ENCODE results near the gene SNED1. TPM values are rescaled to one million over a fixed set of nuclear protein-coding genes. Genes with fewer than 3 reads are reported as not detected.

SNED1 gene
- total and polyA plus RNA-seq, 2 donors = 3.2 to 7.1 TPM

DNA sequence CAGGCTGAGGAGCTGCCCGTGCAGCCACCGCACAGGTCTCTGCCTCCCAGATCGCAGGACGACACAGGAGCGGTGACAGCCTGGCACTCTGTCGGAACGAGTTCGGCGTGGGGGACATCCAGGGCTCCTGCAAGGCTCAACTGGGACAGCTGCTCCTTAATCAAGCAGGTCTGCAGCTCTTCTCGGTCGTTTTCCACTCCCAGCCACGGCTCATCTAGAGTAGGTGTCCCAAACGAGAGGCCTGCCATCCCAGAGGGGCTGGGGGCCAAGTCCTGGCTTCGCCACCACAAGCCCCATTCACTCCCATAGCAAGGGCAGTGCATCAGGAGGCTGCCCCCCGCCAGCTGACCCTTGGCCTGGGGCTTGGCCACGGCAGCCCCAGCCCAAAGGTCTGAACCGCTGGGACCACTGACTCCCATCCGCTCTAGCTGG is 128.4 kb downstream of the SNED1 start:
- WGBS = 98% methylated on average over 18 of the region's 18 CpGs
- Histone ChIP-seq H3K4me1 (ENCODE audit: control insufficient read depth in 2 of 2, insufficient read depth in 2 of 2, low read length in 2 of 2) (peaks cover 0 to 17% of the 10 kb centered on the region in 2 donors), H3K4me3 (ENCODE audit: low read length in 2 of 2) (no peak overlapping the region), H3K27me3 (ENCODE audit: control insufficient read depth in 2 of 2, insufficient read depth in 1 of 2, low read length in 1 of 2) (no peaks in the 10 kb centered on the region), H3K27ac (ENCODE audit: low read depth in 1 of 2, low read length in 1 of 2) (peak overlapping the region in 1 of 2 donors; percentile 56), H3K9me3 (ENCODE audit: control insufficient read depth in 2 of 2, insufficient read depth in 1 of 2, low read length in 1 of 2) (no peaks in the 10 kb centered on the region), H3K36me3 (ENCODE audit: control insufficient read depth in 2 of 2, insufficient read depth in 2 of 2, low read length in 1 of 2) (peaks cover 30 to 37% of the 10 kb centered on the region in 2 donors)
- no peak for DNase-seq (ENCODE audit: low read depth in 6 of 9, low spot score in 9 of 9)

DNA sequence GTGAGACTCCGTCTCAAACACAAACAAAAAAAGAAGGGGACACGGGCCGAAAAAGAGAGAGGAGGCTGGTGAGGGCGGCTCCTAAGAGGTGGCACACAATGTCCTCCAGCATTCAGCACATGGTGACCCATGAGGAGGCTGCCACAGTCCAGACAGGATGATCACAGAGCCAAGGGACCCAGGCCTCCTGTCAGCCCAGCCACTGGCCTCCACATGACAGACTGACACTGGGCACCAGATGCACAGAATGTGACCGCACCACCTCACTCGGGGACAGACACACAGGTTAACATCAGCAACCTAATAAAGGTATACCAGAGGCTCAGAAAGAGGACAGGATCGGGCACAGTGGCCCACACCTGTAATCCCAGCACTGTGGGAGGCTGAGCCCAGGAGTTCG is 129.8 kb downstream of the SNED1 start:
- H3K36me3 ChIP-seq (ENCODE audit: control insufficient read depth in 2 of 2, insufficient read depth in 2 of 2, low read length in 1 of 2) = peaks cover 22 to 28% of the 10 kb centered on the region in 2 donors
- H3K9me3 ChIP-seq (ENCODE audit: control insufficient read depth in 2 of 2, insufficient read depth in 1 of 2, low read length in 1 of 2) = no peaks in the 10 kb centered on the region
- WGBS = 96% methylated on average over 8 of the region's 8 CpGs
- peak overlapping the region; percentile 12 to 58 for H3K27ac ChIP-seq (ENCODE audit: low read depth in 1 of 2, low read length in 1 of 2)
- no peaks in the 10 kb centered on the region for H3K27me3 ChIP-seq (ENCODE audit: control insufficient read depth in 2 of 2, insufficient read depth in 1 of 2, low read length in 1 of 2)
- peaks cover 0 to 17% of the 10 kb centered on the region in 2 donors for H3K4me1 ChIP-seq (ENCODE audit: control insufficient read depth in 2 of 2, insufficient read depth in 2 of 2, low read length in 2 of 2)
- H3K4me3 ChIP-seq (ENCODE audit: low read length in 2 of 2) = no peak overlapping the region
- DNase-seq (ENCODE audit: low read depth in 6 of 9, low spot score in 9 of 9) = no peak

DNA sequence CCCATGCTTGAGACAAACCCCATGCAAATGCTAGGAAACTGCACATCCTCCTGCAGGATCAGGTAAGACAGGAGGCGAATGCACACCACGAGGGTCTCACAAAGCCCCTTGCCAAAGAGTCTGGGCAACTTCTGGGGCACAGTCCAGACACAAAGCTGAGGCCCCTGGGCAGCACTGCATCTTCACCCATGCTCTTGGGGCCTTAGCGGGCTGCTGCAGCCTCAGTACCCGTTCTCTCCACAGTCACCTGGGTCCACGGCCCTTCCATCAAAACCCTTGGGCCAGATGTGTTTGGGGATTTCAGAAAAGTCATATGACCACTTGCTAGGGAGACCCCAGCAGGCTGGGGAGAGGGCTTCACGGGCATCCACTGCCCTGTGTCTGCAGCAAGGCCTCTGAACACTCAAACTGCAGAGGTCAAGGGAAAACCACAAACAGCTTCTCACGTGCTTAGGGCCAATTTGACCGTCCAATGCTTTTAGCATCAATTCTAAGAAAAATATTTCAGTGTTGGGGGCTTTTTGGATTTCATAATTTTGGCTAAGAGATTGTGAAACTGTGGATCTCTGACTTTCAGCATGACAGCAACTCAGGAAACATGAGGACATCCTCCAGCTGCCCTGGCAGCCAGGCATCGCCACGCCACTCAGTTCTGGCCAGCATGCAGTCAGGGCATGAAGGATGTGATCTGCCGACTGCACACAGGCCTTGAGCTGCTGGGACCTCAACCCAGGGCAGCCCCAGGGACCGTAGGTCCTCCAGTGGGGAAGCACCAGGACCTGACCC is 130.9 kb downstream of the SNED1 start:
- Histone ChIP-seq H3K27me3 (ENCODE audit: control insufficient read depth in 2 of 2, insufficient read depth in 1 of 2, low read length in 1 of 2) (no peaks in the 10 kb centered on the region), H3K27ac (ENCODE audit: low read depth in 1 of 2, low read length in 1 of 2) (peak overlapping the region in 1 of 2 donors; percentile 18), H3K4me1 (ENCODE audit: control insufficient read depth in 2 of 2, insufficient read depth in 2 of 2, low read length in 2 of 2) (peaks cover 0 to 17% of the 10 kb centered on the region in 2 donors), H3K4me3 (ENCODE audit: low read length in 2 of 2) (no peak overlapping the region), H3K9me3 (ENCODE audit: control insufficient read depth in 2 of 2, insufficient read depth in 1 of 2, low read length in 1 of 2) (no peaks in the 10 kb centered on the region), H3K36me3 (ENCODE audit: control insufficient read depth in 2 of 2, insufficient read depth in 2 of 2, low read length in 1 of 2) (peaks cover 22 to 24% of the 10 kb centered on the region in 2 donors)
- 95% methylated on average over 12 of the region's 12 CpGs for WGBS
- DNase-seq (ENCODE audit: low read depth in 6 of 9, low spot score in 9 of 9) = no peak

DNA sequence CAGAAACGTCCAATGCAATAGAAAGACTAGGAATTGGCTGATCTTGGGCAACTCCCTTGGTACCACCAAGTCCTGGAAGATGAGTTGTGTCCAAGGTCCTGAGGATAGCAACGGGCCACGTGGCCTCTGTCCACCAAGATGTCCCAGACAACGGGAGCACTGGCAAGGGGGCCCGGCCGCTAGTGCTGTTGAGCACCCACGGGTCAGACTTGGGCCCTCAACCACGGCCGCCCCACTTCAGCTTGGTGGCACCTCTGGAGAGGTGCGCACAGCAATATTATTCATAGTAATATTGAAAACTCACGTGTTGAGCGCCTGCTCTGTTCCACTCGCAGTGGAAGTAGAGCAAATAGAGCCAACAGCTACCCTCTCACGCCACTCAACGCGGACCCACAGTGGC is 131.9 kb downstream of the SNED1 start:
- 94% methylated on average over 16 of the region's 16 CpGs for WGBS
- Histone ChIP-seq H3K27ac (ENCODE audit: low read depth in 1 of 2, low read length in 1 of 2) (no peak overlapping the region), H3K9me3 (ENCODE audit: control insufficient read depth in 2 of 2, insufficient read depth in 1 of 2, low read length in 1 of 2) (no peaks in the 10 kb centered on the region), H3K4me1 (ENCODE audit: control insufficient read depth in 2 of 2, insufficient read depth in 2 of 2, low read length in 2 of 2) (peaks cover 0 to 17% of the 10 kb centered on the region in 2 donors), H3K36me3 (ENCODE audit: control insufficient read depth in 2 of 2, insufficient read depth in 2 of 2, low read length in 1 of 2) (peaks cover 28 to 29% of the 10 kb centered on the region in 2 donors), H3K27me3 (ENCODE audit: control insufficient read depth in 2 of 2, insufficient read depth in 1 of 2, low read length in 1 of 2) (no peaks in the 10 kb centered on the region), H3K4me3 (ENCODE audit: low read length in 2 of 2) (no peak overlapping the region)
- no peak for DNase-seq (ENCODE audit: low read depth in 6 of 9, low spot score in 9 of 9)

DNA sequence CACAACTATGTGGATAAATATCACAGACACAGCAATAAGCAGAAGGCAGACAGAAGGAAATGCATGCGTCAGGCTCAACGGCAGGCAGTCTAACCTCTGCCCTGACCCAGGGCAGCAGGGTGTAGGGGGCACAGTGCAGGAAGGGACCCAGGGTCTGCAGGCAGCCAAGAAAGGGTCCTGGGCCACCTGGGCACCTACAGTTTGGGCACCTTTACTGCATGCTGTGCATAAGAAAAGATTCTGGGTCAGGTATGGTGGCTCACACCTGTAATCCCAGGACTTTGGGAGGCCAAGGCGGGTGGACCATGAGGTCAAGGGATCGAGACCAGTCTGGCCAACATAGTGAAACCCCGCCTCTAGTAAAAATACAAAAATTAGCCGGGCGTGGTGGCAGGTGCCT is 133.1 kb downstream of the SNED1 start:
- H3K36me3 ChIP-seq (ENCODE audit: control insufficient read depth in 2 of 2, insufficient read depth in 2 of 2, low read length in 1 of 2) = peaks cover 27 to 30% of the 10 kb centered on the region in 2 donors
- WGBS = 92% methylated on average over 7 of the region's 7 CpGs

DNA sequence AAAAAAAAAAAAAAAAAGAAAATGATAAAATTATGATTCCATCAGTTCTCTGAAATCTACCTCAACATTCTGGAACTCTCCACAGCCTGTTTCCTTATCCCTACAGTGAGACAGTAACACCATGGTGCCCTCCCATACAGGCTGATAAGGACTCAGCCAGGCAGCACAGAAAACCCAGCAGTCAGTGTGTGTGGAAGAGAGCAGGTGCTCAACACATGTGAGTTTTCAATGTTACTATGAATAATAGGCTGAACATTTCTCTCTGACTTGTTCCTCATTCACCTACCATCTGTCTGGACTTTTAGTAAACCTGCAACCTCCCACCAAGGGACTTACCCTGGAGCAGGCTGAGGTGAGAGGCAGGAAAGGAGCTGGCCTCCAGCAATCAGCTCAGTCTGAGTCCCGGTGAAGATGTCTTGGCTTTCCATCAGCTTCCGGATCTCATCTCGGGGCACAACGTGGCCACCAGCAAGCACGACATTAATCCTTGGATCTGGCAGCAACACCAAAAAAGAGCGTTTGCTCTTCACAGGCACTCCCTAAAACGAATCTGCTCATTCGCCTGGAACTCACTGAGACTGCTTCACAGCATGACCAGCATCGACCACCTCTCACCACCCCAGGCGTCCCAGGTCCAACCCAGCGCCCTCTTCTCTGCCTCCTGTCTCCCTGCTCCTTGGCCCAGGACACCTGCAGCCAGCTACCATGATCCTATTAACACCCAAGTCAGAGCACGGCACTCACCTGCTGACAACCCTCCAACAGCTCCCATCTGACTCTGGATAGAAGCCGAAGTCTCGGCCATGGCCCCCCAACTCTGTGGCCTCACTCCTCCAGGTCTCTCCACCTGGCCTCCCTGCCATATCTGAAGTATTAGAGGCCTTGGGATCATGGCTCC is 134.4 kb downstream of the SNED1 start:
- H3K9me3 ChIP-seq (ENCODE audit: control insufficient read depth in 2 of 2, insufficient read depth in 1 of 2, low read length in 1 of 2) = no peaks in the 10 kb centered on the region
- H3K27ac ChIP-seq (ENCODE audit: low read depth in 1 of 2, low read length in 1 of 2) = peak overlapping the region in 1 of 2 donors; percentile 23
- H3K27me3 ChIP-seq (ENCODE audit: control insufficient read depth in 2 of 2, insufficient read depth in 1 of 2, low read length in 1 of 2) = no peaks in the 10 kb centered on the region
- no peak overlapping the region for H3K4me3 ChIP-seq (ENCODE audit: low read length in 2 of 2)
- no peak for DNase-seq (ENCODE audit: low read depth in 6 of 9, low spot score in 9 of 9)
- peaks cover 0 to 20% of the 10 kb centered on the region in 2 donors for H3K4me1 ChIP-seq (ENCODE audit: control insufficient read depth in 2 of 2, insufficient read depth in 2 of 2, low read length in 2 of 2)
- H3K36me3 ChIP-seq (ENCODE audit: control insufficient read depth in 2 of 2, insufficient read depth in 2 of 2, low read length in 1 of 2) = peaks cover 28 to 37% of the 10 kb centered on the region in 2 donors
- WGBS = 97% methylated on average over 14 of the region's 14 CpGs

More for the DNA sequence above, 133.1 kb downstream of the SNED1 start:
- peaks cover 0 to 19% of the 10 kb centered on the region in 2 donors for H3K4me1 ChIP-seq (ENCODE audit: control insufficient read depth in 2 of 2, insufficient read depth in 2 of 2, low read length in 2 of 2)
- no peak overlapping the region for H3K27ac ChIP-seq (ENCODE audit: low read depth in 1 of 2, low read length in 1 of 2)
- H3K4me3 ChIP-seq (ENCODE audit: low read length in 2 of 2) = no peak overlapping the region
- no peaks in the 10 kb centered on the region for H3K9me3 ChIP-seq (ENCODE audit: control insufficient read depth in 2 of 2, insufficient read depth in 1 of 2, low read length in 1 of 2)
- H3K27me3 ChIP-seq (ENCODE audit: control insufficient read depth in 2 of 2, insufficient read depth in 1 of 2, low read length in 1 of 2) = no peaks in the 10 kb centered on the region
- no peak for DNase-seq (ENCODE audit: low read depth in 6 of 9, low spot score in 9 of 9)

DNA sequence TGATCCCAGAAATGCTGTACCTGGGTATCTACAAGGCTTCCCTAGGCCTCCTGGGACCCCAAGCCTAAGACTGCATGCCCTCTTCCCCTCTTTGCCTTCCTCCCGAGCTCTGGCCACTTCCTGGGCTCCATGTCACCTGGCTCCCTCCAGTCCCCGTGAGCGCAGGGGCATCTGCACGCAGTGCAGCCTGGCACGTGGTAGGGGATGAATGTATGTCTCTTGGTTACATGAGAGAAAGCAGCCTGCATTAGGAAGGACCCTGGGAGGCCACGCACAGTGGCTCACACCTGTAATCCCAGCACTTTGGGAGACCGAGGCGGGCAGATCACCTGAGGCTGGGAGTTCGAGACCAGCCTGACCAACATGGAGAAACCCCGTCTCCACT is 135.0 kb downstream of the SNED1 start:
- Histone ChIP-seq H3K4me3 (ENCODE audit: low read length in 2 of 2) (no peak overlapping the region), H3K36me3 (ENCODE audit: control insufficient read depth in 2 of 2, insufficient read depth in 2 of 2, low read length in 1 of 2) (peaks cover 30 to 43% of the 10 kb centered on the region in 2 donors), H3K27ac (ENCODE audit: low read depth in 1 of 2, low read length in 1 of 2) (peak overlapping the region in 1 of 2 donors; percentile 23), H3K9me3 (ENCODE audit: control insufficient read depth in 2 of 2, insufficient read depth in 1 of 2, low read length in 1 of 2) (no peaks in the 10 kb centered on the region), H3K27me3 (ENCODE audit: control insufficient read depth in 2 of 2, insufficient read depth in 1 of 2, low read length in 1 of 2) (no peaks in the 10 kb centered on the region), H3K4me1 (ENCODE audit: control insufficient read depth in 2 of 2, insufficient read depth in 2 of 2, low read length in 2 of 2) (peaks cover 0 to 15% of the 10 kb centered on the region in 2 donors)
- no peak for DNase-seq (ENCODE audit: low read depth in 6 of 9, low spot score in 9 of 9)
- 98% methylated on average over 10 of the region's 10 CpGs for WGBS

DNA sequence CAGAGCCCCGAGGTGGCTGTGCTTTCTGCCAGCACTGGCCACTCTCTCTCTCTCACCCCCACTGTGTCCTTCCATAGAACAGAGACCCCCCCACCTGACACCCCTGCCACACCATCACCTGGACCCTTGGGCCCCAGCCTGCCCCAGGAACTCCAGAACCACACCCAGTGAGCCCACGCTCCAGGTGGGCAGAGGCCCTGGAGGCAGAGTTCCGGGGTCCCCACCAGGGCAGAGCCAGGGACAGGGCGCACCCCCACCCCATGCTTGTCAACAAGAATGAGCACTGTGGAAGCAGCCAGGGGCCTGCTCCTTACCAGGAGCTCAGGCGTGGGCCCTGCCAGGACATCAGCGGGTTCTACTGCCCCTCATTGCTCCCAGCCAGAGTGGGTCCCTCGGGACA is 136.3 kb downstream of the SNED1 start:
- DNase-seq (ENCODE audit: low read depth in 6 of 9, low spot score in 9 of 9) = no peak
- H3K4me1 ChIP-seq (ENCODE audit: control insufficient read depth in 2 of 2, insufficient read depth in 2 of 2, low read length in 2 of 2) = peaks cover 0 to 8% of the 10 kb centered on the region in 2 donors
- 97% methylated on average over 7 of the region's 7 CpGs for WGBS
- H3K27ac ChIP-seq (ENCODE audit: low read depth in 1 of 2, low read length in 1 of 2) = peak overlapping the region in 1 of 2 donors; percentile 47
- H3K4me3 ChIP-seq (ENCODE audit: low read length in 2 of 2) = no peak overlapping the region
- H3K27me3 ChIP-seq (ENCODE audit: control insufficient read depth in 2 of 2, insufficient read depth in 1 of 2, low read length in 1 of 2) = no peaks in the 10 kb centered on the region
- H3K9me3 ChIP-seq (ENCODE audit: control insufficient read depth in 2 of 2, insufficient read depth in 1 of 2, low read length in 1 of 2) = no peaks in the 10 kb centered on the region
- H3K36me3 ChIP-seq (ENCODE audit: control insufficient read depth in 2 of 2, insufficient read depth in 2 of 2, low read length in 1 of 2) = peaks cover 27 to 46% of the 10 kb centered on the region in 2 donors

DNA sequence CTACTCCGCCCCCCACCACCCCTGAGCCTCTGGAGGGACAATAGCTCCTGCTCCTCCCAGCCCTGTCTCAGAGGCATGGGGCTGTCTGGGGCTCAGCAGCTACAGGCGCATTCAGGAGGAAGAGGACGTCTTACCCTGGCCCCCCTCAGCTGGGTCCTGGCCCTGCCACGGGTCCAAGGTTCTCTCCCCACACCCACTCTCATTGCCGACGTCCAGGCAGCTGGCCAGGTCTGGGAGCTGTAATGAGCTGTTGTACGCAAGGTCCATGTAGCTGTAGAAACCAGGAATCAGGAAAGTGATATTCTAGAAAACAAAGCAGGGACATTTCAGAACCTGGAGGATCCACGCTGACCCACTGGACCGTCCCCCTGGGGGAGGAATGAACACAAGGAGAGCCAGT is 137.3 kb downstream of the SNED1 start:
- 95% methylated on average over 9 of the region's 9 CpGs for WGBS
- Histone ChIP-seq H3K27me3 (ENCODE audit: control insufficient read depth in 2 of 2, insufficient read depth in 1 of 2, low read length in 1 of 2) (no peaks in the 10 kb centered on the region), H3K4me3 (ENCODE audit: low read length in 2 of 2) (no peak overlapping the region), H3K4me1 (ENCODE audit: control insufficient read depth in 2 of 2, insufficient read depth in 2 of 2, low read length in 2 of 2) (peaks cover 0 to 8% of the 10 kb centered on the region in 2 donors), H3K27ac (ENCODE audit: low read depth in 1 of 2, low read length in 1 of 2) (peak overlapping the region in 1 of 2 donors; percentile 32), H3K36me3 (ENCODE audit: control insufficient read depth in 2 of 2, insufficient read depth in 2 of 2, low read length in 1 of 2) (peaks cover 24 to 40% of the 10 kb centered on the region in 2 donors), H3K9me3 (ENCODE audit: control insufficient read depth in 2 of 2, insufficient read depth in 1 of 2, low read length in 1 of 2) (no peaks in the 10 kb centered on the region)
- DNase-seq (ENCODE audit: low read depth in 6 of 9, low spot score in 9 of 9) = no peak
